Osteocyte (in vitro differentiated cells): ENCODE results near the gene BIN2. TPM values are rescaled to one million over a fixed set of nuclear protein-coding genes. Genes with fewer than 3 reads are reported as not detected.
A peak's percentile ranks its signal among the peaks of the same experiment; 100 is the strongest.

Experiments
- DNase-seq: peaks from one replicate; pipeline ENCODE4 v3.0.0; 2021; ENCODE audit warnings: mixed read lengths; ENCODE audit not compliant: unreplicated experiment; ENCODE audit errors: extremely low spot score
- H3K27ac Mint-ChIP-seq: one replicate; pipeline ENCODE4 v1.8.0; 2021; ENCODE audit warnings: mild to moderate bottlenecking, mixed read lengths; ENCODE audit not compliant: unreplicated experiment
- H3K27me3 Mint-ChIP-seq: one replicate; pipeline ENCODE4 v1.8.0; 2021; ENCODE audit warnings: mixed read lengths; ENCODE audit not compliant: unreplicated experiment
- H3K36me3 Mint-ChIP-seq: one replicate; pipeline ENCODE4 v1.8.0; 2021; ENCODE audit warnings: mixed read lengths; ENCODE audit not compliant: unreplicated experiment
- H3K4me1 Mint-ChIP-seq: one replicate; pipeline ENCODE4 v1.8.0; 2021; ENCODE audit warnings: mixed read lengths; ENCODE audit not compliant: unreplicated experiment
- H3K4me3 Mint-ChIP-seq: one replicate; pipeline ENCODE4 v1.8.0; 2021; ENCODE audit warnings: mild to moderate bottlenecking, moderate library complexity, mixed read lengths; ENCODE audit not compliant: unreplicated experiment
- H3K9me3 Mint-ChIP-seq: one replicate; pipeline ENCODE4 v1.8.0; 2021; ENCODE audit warnings: mixed read lengths; ENCODE audit not compliant: unreplicated experiment
- CTCF ChIP-seq: fragments of 200-600 bp; sonication (generic); IDR thresholded peaks from 2 replicates; pipeline ENCODE4 v1.5.0; 2021; ENCODE audit warnings: antibody characterized with exemption, mild to moderate bottlenecking, moderate library complexity
- total RNA-seq: library from RNA; stranded (reverse); gene quantifications from 2 replicates; pipeline ENCODE4 v1.2.1, GENCODE V29; 2021

The BIN2 gene
- total RNA-seq, 1 donor from 2014 or later: not detected

DNA sequence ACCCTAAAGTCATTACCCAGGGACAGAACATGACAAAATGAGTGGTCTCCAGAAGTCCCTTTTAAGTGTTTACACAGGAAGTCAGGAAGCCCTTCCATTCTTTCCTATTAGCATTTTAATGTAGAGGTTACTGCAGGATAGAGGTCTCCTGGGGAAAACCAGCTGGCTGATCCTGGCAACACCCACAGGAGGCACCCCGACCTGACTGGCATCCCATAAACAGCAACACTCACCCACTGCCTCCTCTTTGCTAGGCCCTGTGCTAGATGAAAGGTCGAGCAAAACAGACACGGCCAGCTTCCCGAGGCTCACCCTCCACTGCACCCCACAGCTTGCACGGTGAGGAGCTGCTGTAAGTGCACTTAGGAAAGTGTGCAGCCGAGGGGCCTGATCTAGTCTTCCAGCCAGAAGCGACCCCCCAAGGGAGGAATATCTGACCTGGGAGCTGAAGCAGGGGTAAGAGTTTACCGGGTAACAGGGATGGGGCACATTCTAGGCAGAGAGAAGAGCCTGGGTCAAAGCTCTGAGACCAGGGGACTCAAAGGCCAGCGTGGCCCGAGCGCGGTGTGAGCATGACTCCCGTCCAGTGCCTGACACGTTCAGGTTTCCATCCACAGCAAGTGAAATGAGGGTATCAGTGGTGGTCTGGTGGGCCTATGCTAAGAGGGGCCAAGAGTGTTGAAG lies 76.3 kb downstream of the BIN2 start:
- Mint-ChIP-seq H3K27ac (no peak overlapping the region), H3K4me3 (no peak overlapping the region), H3K27me3 (no peaks in the 10 kb centered on the region), H3K36me3 (peaks cover 11% of the 10 kb centered on the region), H3K9me3 (no peaks in the 10 kb centered on the region), H3K4me1 (peaks cover 12% of the 10 kb centered on the region)
- no peak for DNase-seq
- TF ChIP-seq CTCF: no peak

DNA sequence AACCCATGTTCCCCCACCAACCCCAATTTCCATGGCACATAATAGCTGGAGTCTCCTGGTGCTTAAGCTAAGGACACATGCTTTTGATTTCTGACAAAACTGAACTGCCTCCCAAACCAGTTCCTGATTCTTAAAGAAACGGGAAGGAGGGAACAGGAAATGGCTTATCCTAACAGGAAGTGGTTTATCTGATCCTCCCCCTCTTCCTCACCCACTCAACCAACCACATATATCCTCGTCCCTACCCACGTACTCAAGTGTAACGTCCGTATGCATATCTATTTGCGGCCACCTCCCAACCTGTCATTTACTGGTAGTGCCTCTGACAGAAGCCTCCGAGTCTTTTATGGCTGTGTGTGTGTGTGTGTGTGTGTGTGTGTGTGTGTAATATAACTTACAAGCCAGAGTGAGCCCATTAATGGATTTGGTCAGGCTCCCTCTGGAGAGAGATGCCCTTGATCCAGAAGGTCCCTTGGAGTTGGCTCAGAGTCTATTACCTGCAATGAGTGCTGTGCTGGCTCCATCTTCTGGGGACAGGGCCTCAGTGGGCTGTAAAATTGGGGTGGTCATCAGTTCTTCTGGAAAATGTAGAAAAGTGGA lies 77.6 kb downstream of the BIN2 start:
- DNase-seq: no peak
- TF ChIP-seq CTCF: no peak
- no peaks in the 10 kb centered on the region for H3K27me3 Mint-ChIP-seq
- peak overlapping the region; percentile 15 for H3K27ac Mint-ChIP-seq
- H3K4me1 Mint-ChIP-seq: peaks cover 12% of the 10 kb centered on the region
- H3K36me3 Mint-ChIP-seq: peaks cover 18% of the 10 kb centered on the region
- no peaks in the 10 kb centered on the region for H3K9me3 Mint-ChIP-seq
- H3K4me3 Mint-ChIP-seq: no peak overlapping the region

GRCh38 chr12:51245476-51246253 lies 78.3 kb downstream of the BIN2 start:
- peaks cover 20% of the 10 kb centered on the region for H3K36me3 Mint-ChIP-seq
- H3K27ac Mint-ChIP-seq: peak overlapping the region; percentile 15

GRCh38 chr12:51244269-51244668 lies 79.7 kb downstream of the BIN2 start:
- Mint-ChIP-seq H3K9me3 (no peaks in the 10 kb centered on the region), H3K36me3 (peaks cover 24% of the 10 kb centered on the region), H3K4me1 (peaks cover 26% of the 10 kb centered on the region), H3K4me3 (no peak overlapping the region), H3K27ac (no peak overlapping the region), H3K27me3 (no peaks in the 10 kb centered on the region)
- no peak for DNase-seq
- no peak for TF ChIP-seq CTCF

More at GRCh38 chr12:51245476-51246253, 78.3 kb downstream of the BIN2 start:
- no peak for TF ChIP-seq CTCF
- DNase-seq: no peak
- Mint-ChIP-seq H3K9me3 (no peaks in the 10 kb centered on the region), H3K27me3 (no peaks in the 10 kb centered on the region), H3K4me3 (no peak overlapping the region), H3K4me1 (peaks cover 15% of the 10 kb centered on the region)

DNA sequence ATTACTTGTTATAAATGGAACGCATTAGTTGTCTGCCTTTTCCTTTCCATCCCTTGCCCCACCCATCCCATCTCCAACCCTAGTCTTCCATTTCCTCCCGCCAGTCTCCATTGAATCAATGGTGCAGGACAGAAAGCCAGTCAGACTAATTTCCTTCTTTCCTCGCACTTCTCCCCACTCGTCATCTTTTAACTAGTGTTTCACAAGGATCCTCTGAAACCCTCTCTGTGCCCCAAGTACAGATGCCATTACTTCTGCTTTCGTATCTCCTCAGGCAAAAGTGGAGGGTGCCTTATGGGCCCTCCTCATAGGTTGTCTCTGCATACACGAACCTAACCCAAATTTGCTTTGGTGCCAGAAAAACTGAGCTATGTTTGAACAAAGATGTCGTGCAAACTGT lies 81.1 kb downstream of the BIN2 start:
- Mint-ChIP-seq H3K36me3 (peaks cover 24% of the 10 kb centered on the region), H3K27ac (no peak overlapping the region), H3K4me1 (peaks cover 29% of the 10 kb centered on the region), H3K4me3 (no peak overlapping the region), H3K9me3 (no peaks in the 10 kb centered on the region), H3K27me3 (no peaks in the 10 kb centered on the region)
- TF ChIP-seq CTCF: no peak
- no peak for DNase-seq
